ENCODE data around the gene NABP1.

NABP1 gene

GRCh38 chr2:191728750-191729624, 51.1 kb downstream of the NABP1 start:
- Histone ChIP-seq H3K27ac (no peak overlapping the region), H3K4me2 (ENCODE audit: low read length) (no peak overlapping the region), H3K27me3 (ENCODE audit: control insufficient read depth, insufficient read depth, low read length) (no peaks in the 10 kb centered on the region), H3K9ac (no peak overlapping the region), H2AFZ (no peak overlapping the region), H3K36me3 (ENCODE audit: control insufficient read depth, insufficient read depth, low read length) (no peaks in the 10 kb centered on the region), H3K4me3 (ENCODE audit: low read depth, low read length) (no peak overlapping the region), H3K79me2 (no peaks in the 10 kb centered on the region), H3K9me3 (ENCODE audit: control insufficient read depth, low read length) (no peaks in the 10 kb centered on the region), H3K4me1 (no peaks in the 10 kb centered on the region)
- TF ChIP-seq CTCF (IDR thresholded peaks at IDR 0.05) = no peak

GRCh38 chr2:191730263-191730662, 52.3 kb downstream of the NABP1 start:
- H3K9ac ChIP-seq = no peak overlapping the region
- no peaks in the 10 kb centered on the region for H3K79me2 ChIP-seq
- H3K27ac ChIP-seq = no peak overlapping the region
- no peaks in the 10 kb centered on the region for H3K9me3 ChIP-seq (ENCODE audit: control insufficient read depth, low read length)
- no peak overlapping the region for H2AFZ ChIP-seq
- no peak overlapping the region for H3K4me3 ChIP-seq (ENCODE audit: low read depth, low read length)
- H3K4me2 ChIP-seq (ENCODE audit: low read length) = no peak overlapping the region
- TF ChIP-seq CTCF (IDR thresholded peaks at IDR 0.05) = no peak
- no peaks in the 10 kb centered on the region for H3K27me3 ChIP-seq (ENCODE audit: control insufficient read depth, insufficient read depth, low read length)
- no peaks in the 10 kb centered on the region for H3K36me3 ChIP-seq (ENCODE audit: control insufficient read depth, insufficient read depth, low read length)
- no peaks in the 10 kb centered on the region for H3K4me1 ChIP-seq
